DOHH2 (cell line): ENCODE measurements around the gene GLRX3.

Experiments
- EZH2phosphoT487 ChIP-seq: fragments of 200-600 bp; sonication (generic); IDR thresholded peaks from 2 replicates; pipeline ENCODE4 v1.6.1; 2017; ENCODE audit warnings: borderline replicate concordance, mild to moderate bottlenecking, antibody characterized with exemption, low read length, moderate library complexity, mixed read lengths
- TF ChIP-seq, protein P1 (sequence below): fragments of 200-600 bp; sonication (generic); IDR thresholded peaks from one replicate; pipeline ENCODE4 v1.5.1; 2014; ENCODE audit warnings: antibody characterized with exemption, mild to moderate bottlenecking, low read depth, low read length; ENCODE audit not compliant: poor library complexity, severe bottlenecking

- TF ChIP-seq, protein P1, sequence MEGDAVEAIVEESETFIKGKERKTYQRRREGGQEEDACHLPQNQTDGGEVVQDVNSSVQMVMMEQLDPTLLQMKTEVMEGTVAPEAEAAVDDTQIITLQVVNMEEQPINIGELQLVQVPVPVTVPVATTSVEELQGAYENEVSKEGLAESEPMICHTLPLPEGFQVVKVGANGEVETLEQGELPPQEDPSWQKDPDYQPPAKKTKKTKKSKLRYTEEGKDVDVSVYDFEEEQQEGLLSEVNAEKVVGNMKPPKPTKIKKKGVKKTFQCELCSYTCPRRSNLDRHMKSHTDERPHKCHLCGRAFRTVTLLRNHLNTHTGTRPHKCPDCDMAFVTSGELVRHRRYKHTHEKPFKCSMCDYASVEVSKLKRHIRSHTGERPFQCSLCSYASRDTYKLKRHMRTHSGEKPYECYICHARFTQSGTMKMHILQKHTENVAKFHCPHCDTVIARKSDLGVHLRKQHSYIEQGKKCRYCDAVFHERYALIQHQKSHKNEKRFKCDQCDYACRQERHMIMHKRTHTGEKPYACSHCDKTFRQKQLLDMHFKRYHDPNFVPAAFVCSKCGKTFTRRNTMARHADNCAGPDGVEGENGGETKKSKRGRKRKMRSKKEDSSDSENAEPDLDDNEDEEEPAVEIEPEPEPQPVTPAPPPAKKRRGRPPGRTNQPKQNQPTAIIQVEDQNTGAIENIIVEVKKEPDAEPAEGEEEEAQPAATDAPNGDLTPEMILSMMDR = no peak
- TF ChIP-seq EZH2phosphoT487 = no peak
These were observed 86.2 kb downstream of the GLRX3 start for GRCh38 chr10:130222381-130222780.
